A673 (cell line): Measurements from ENCODE around the gene FKBP11. TPM values are rescaled to one million over a fixed set of nuclear protein-coding genes. Genes with fewer than 3 reads are reported as not detected.

ENCODE experiments used
- BruUV-seq: library from RNA; stranded (reverse); fragments of 400-500 nt; replicated peaks from 2 replicates; lab custom pipeline; 2021; lab: Mats Ljungman, UMichigan
- CTCF ChIA-PET: fragments of 300-600 bp; sonication (Branson Sonifier 250); formaldehyde crosslinking; loops from one replicate; lab custom pipeline; 2022; ENCODE audit warnings: antibody characterized with exemption; lab: Charles Lee
- POLR2A ChIA-PET: fragments of 300-600 bp; sonication (Branson Sonifier 250); formaldehyde crosslinking; loops from one replicate; lab custom pipeline; 2022; ENCODE audit warnings: antibody characterized with exemption; ENCODE audit not compliant: low non-redundant PET; lab: Charles Lee
- DNase-seq: peaks from one replicate; pipeline ENCODE4 v3.0.0-alpha.2; 2015; ENCODE audit warnings: low spot score
- H3K27ac ChIP-seq: fragments of 200-600 bp; sonication (generic); 2 replicates; pipeline ENCODE4 v1.5.1; 2016; ENCODE audit warnings: mixed run types, low read depth, mild to moderate bottlenecking, mixed read lengths, antibody characterized with exemption, low read length; ENCODE audit not compliant: poor library complexity, severe bottlenecking
- H3K27me3 ChIP-seq: fragments of 200-600 bp; sonication (generic); replicated peaks from 2 replicates; pipeline ENCODE4 v1.6.1; 2017; ENCODE audit warnings: mixed run types, low read depth, mild to moderate bottlenecking, mixed read lengths, antibody characterized with exemption, low read length; ENCODE audit not compliant: insufficient read depth, poor library complexity
- H3K36me3 ChIP-seq: fragments of 200-600 bp; sonication (generic); 2 replicates; pipeline ENCODE4 v1.6.1; 2016; ENCODE audit warnings: mixed run types, mild to moderate bottlenecking, mixed read lengths, antibody characterized with exemption, low read length; ENCODE audit not compliant: insufficient read depth, poor library complexity, severe bottlenecking
- H3K4me1 ChIP-seq: fragments of 200-600 bp; sonication (generic); 2 replicates; pipeline ENCODE4 v1.6.1; 2017; ENCODE audit warnings: mixed run types, mild to moderate bottlenecking, mixed read lengths, antibody characterized with exemption, low read length; ENCODE audit not compliant: insufficient read depth, poor library complexity, severe bottlenecking
- H3K4me3 ChIP-seq: fragments of 200-600 bp; sonication (generic); 2 replicates; pipeline ENCODE4 v1.5.1; 2016; ENCODE audit warnings: low read depth, mixed run types, mild to moderate bottlenecking, mixed read lengths, low read length; ENCODE audit not compliant: poor library complexity, severe bottlenecking
- H3K9me3 ChIP-seq: fragments of 200-600 bp; sonication (generic); 2 replicates; pipeline ENCODE4 v1.6.1; 2016; ENCODE audit warnings: mixed run types, low read depth, mild to moderate bottlenecking, mixed read lengths, antibody characterized with exemption, low read length; ENCODE audit not compliant: poor library complexity, severe bottlenecking
- CTCF ChIP-seq: fragments of 300-800, 200-600 bp; sonication (generic); conservative IDR thresholded peaks from 2 replicates; pipeline ENCODE4 v1.5.1; 2017; ENCODE audit warnings: low read depth, mild to moderate bottlenecking, antibody characterized with exemption, low read length, moderate library complexity, mixed read lengths
- EZH2 ChIP-seq: fragments of 200-600 bp; sonication (generic); IDR thresholded peaks from 2 replicates; pipeline ENCODE4 v1.6.1; 2017; ENCODE audit warnings: borderline replicate concordance, low read depth, mild to moderate bottlenecking, mixed read lengths, antibody characterized with exemption, low read length; ENCODE audit not compliant: poor library complexity, severe bottlenecking
- intact Hi-C: fragments of 100-400 bp; cut with micrococcal nuclease; formaldehyde crosslinking; loops from one replicate; pipeline ENCODE4 v1.10.0; 2022; ENCODE audit not compliant: unreplicated experiment
- total RNA-seq: library from RNA; stranded (reverse); gene quantifications from 2 replicates; pipeline ENCODE4 v1.2.3, GENCODE V29; 2021

FKBP11 gene
- total RNA-seq, 1 experiment from 2014 or later, result 32.5 TPM

GRCh38 chr12:48961801-48962200 is 36.5 kb upstream of the FKBP11 start:
- no peak for DNase-seq
- ChIA-PET CTCF (interaction anchor here (0.7 kb wide), 1 partner anchor 14 kb away, joined by 6 read pairs; no protein-coding TSS in a partner anchor), POLR2A (interaction anchor here (0.6 kb wide), 1 partner anchor 59 kb away, joined by 5 read pairs; no protein-coding TSS in a partner anchor)
- no TSS peak for BruUV-seq
- H3K27me3 ChIP-seq, result no peaks in the 10 kb centered on the region
- H3K4me1 ChIP-seq, result peaks cover 4% of the 10 kb centered on the region
- H3K36me3 ChIP-seq, result no peaks in the 10 kb centered on the region
- H3K4me3 ChIP-seq, result no peak overlapping the region
- H3K9me3 ChIP-seq, result no peaks in the 10 kb centered on the region
- no peak overlapping the region for H3K27ac ChIP-seq
- intact Hi-C loops, result no loop called here
- no peak for TF ChIP-seq EZH2
- TF ChIP-seq CTCF, result no peak

- H3K27me3 ChIP-seq, result no peaks in the 10 kb centered on the region
- H3K4me3 ChIP-seq, result no peak overlapping the region
- DNase-seq, result no peak
- BruUV-seq, result no TSS peak
- TF ChIP-seq EZH2, result no peak
- no peak for TF ChIP-seq CTCF
- H3K9me3 ChIP-seq, result no peaks in the 10 kb centered on the region
- POLR2A ChIA-PET, result interaction anchor here (0.6 kb wide), 1 partner anchor 59 kb away, joined by 5 read pairs; no protein-coding TSS in a partner anchor
- CTCF ChIA-PET, result no interaction called here
- no peak overlapping the region for H3K27ac ChIP-seq
- peaks cover 4% of the 10 kb centered on the region for H3K4me1 ChIP-seq
- intact Hi-C loops, result no loop called here
- no peaks in the 10 kb centered on the region for H3K36me3 ChIP-seq
Observed at GRCh38 chr12:48961331-48961730, 36.0 kb upstream of the FKBP11 start.

- POLR2A ChIA-PET, result no interaction called here
- TF ChIP-seq CTCF (no peak), EZH2 (no peak)
- Histone ChIP-seq H3K4me1 (peaks cover 7% of the 10 kb centered on the region), H3K36me3 (no peaks in the 10 kb centered on the region), H3K9me3 (no peaks in the 10 kb centered on the region), H3K27me3 (no peaks in the 10 kb centered on the region), H3K4me3 (no peak overlapping the region), H3K27ac (no peak overlapping the region)
- no TSS peak for BruUV-seq
- no peak for DNase-seq
- intact Hi-C loops, result no loop called here
- CTCF ChIA-PET, result no interaction called here
Observed at GRCh38 chr12:48960834-48961233, 35.5 kb upstream of the FKBP11 start.
